Mucosa of descending colon (tissue), 3 donors: Measurements from ENCODE around the gene ITFG2. TPM values are rescaled to one million over a fixed set of nuclear protein-coding genes. Genes with fewer than 3 reads are reported as not detected.

Experiments used
- ATAC-seq: fragments of 200-7000 bp; cut with Tn5 transposase; one replicate; pipeline ENCODE4 v1.9.1; 2020; ENCODE audit warnings: mild to moderate bottlenecking, moderate library complexity
- DNase-seq, 3 donors: peaks; one replicate each; pipeline ENCODE4 v3.0.0-alpha.2; 2020
- H3K36me3 ChIP-seq: fragments of 200-600 bp; one replicate; pipeline ENCODE4 v1.8.0; 2021; ENCODE audit warnings: low read depth, mild to moderate bottlenecking
- H3K4me1 ChIP-seq: fragments of 200-600 bp; one replicate; pipeline ENCODE4 v1.8.0; 2021; ENCODE audit warnings: low read depth, mild to moderate bottlenecking
- H3K4me3 ChIP-seq: fragments of 200-600 bp; one replicate; pipeline ENCODE4 v1.8.0; 2021; ENCODE audit warnings: mild to moderate bottlenecking
- H3K9me3 ChIP-seq: fragments of 200-600 bp; one replicate; pipeline ENCODE4 v1.8.0; 2021; ENCODE audit warnings: mild to moderate bottlenecking
- CTCF ChIP-seq: fragments of 200-600 bp; IDR thresholded peaks from one replicate; pipeline ENCODE4 v1.8.0; 2022; ENCODE audit warnings: antibody characterized with exemption, mild to moderate bottlenecking
- intact Hi-C, 2 donors: fragments of 100-400 bp; cut with DNase I in 1 of 2; cut with micrococcal nuclease in 1 of 2; formaldehyde crosslinking; loops; one replicate each; pipeline versions ENCODE4 v1.11.0 to v1.11.1; 2022; cut with DNase I, micrococcal nuclease
- long read RNA-seq, 2 donors: library from polyadenylated mRNA; unstranded; transcript quantifications; one replicate each; pipeline ENCODE4 v2.0.0, GENCODE V29; 2019 to 2021
- total RNA-seq, 3 donors: library from RNA; stranded (reverse); fragmentation: NEBNext Ultra II Directional in 2 of 3; extraction: Animal tissue kit (Norgen Biotek cat#: 25700) in 2 of 3; gene quantifications; one replicate each; pipeline versions ENCODE4 v1.2.1 to v1.2.4, GENCODE V29; 2021 to 2023
- donor health status: DM: no; HTN: no; CAD: no; lungs with moderate emphysema.
- donor health status: DM: no; HTN: no; CAD: no.
- donor health status: DM: no; HTN: yes; CAD: no.

Gene ITFG2
- total RNA-seq = 10 to 100 TPM; 37.9 to 55.4 (median 38.0) TPM
- long read RNA-seq, donor 1, transcript ITFG2-201 (12 exons, 2,361 nt) = major isoform, 27 of 59 reads
- long read RNA-seq, donor 1, transcript ITFG2-211 (4 exons, 587 nt) = minor isoform, 6 of 59 reads
- long read RNA-seq, donor 1, partial matches to known transcripts = 6 of 59 reads
- long read RNA-seq, donor 1, other reads (novel, unspliced or antisense) = 19 of 59 reads
- long read RNA-seq, donor 2, transcript ITFG2-211 (4 exons, 587 nt) = minor isoform, 6 of 29 reads
- long read RNA-seq, donor 2, transcript ITFG2-201 (12 exons, 2,361 nt) = major isoform, 12 of 29 reads
- long read RNA-seq, donor 2, partial matches to known transcripts = 3 of 29 reads
- long read RNA-seq, donor 2, other reads (novel, unspliced or antisense) = 7 of 29 reads

DNA sequence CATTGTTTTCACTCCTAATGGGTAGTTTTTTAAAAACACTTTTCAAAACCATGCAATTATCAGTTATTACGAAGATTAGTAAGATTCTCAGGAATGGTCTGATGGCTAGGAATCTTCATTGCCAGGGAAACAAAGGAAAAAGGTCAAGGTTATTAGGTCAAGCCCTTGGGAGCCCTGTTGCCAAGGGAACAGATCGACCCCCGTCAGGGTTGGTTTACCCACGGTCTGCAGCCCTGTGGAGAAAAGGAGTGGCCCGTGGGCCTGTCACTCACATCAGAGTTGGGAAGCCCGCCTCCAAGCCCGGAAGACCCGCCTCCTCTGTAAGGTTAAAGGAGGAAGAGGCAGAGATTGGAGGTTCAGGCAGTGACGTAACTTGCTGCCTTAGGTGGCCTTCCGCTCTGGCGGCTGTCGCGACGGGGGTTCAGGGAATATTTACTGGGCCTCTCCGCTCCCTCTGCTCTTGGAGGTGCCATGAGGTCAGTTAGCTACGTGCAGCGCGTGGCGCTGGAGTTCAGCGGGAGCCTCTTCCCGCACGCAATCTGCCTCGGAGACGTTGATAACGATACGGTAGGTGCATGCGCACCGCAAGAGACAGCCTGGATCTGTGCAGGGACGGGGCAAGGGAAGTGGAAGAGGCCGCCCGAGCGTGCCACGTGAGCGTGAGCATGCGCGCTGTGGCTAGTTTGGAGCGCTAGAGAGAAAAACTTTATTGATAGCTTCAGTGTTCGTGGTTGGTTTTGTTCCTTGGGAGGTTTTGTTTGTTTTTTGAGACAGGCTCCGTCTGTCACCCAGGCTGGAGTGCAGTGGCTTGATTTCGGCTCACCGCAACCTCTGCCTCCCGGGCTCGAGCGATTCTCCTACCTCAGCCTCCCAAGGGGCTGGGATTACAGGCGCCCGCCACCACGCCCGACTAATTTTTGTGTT lies at the start of gene ITFG2:
TSS of gene ITFG2 (plus strand) at position 379 of the 924 bp plus-strand sequence. CDS start at position 472, 93 bp downstream.
- no peak for TF ChIP-seq CTCF
- H3K9me3 ChIP-seq = no peaks in the 10 kb centered on the region
- peak; percentile 98 for ATAC-seq
- peaks cover 16% of the 10 kb centered on the region for H3K4me1 ChIP-seq
- DNase-seq = peak; percentile 97 to 99 (median 99)
- intact Hi-C loops = no loop called here
- H3K4me3 ChIP-seq = peak within 1 kb of the TSS; percentile 40
- no peaks in the 10 kb centered on the region for H3K36me3 ChIP-seq

DNA sequence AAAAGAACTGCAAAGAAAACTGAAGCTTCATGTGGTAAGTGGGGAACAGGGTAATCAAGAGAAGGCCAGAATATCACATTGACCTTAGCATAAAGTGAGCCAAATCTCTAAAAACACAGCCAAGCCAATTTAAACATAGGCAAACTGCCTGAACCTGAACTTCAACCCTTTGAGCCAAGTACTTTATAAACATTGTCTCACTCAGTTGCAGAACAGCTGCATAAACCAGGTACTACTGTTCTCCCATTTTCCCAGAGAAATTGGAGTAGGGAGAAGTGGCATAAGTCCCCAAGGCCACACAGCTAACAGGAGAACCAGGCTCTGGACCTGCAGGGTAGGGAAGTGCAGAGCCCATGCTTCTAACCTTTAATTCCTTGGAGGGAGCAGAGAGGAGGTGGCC lies 48.1 kb upstream of the ITFG2 start:
- Histone ChIP-seq H3K4me1 (peaks cover 9% of the 10 kb centered on the region), H3K4me3 (no peak overlapping the region), H3K36me3 (no peaks in the 10 kb centered on the region), H3K9me3 (no peaks in the 10 kb centered on the region)
- peak in 1 of 3 donors; percentile 44 for DNase-seq
- intact Hi-C loops = no loop called here
- ATAC-seq = peak; percentile 80
- no peak for TF ChIP-seq CTCF

DNA sequence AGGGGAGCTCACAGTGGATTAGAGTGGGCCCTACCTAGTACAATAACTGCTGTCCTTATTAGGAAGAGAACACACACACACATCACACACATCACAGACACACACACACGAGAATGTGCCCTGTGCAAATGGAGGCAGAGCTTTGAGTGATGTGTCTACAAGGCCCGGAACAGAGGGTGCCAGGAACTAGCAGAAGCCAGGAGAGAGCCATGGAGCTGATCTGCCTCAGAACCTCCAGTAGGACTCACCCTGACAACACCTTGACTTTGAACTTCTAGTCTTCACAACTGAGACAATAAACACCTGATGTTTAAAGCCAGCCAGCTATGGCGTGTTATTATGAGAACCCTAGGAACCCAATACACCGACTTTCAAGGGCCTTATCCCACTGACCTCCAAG lies 47.4 kb upstream of the ITFG2 start:
- no peak for TF ChIP-seq CTCF
- no peak for DNase-seq
- ATAC-seq = peak; percentile 34
- Histone ChIP-seq H3K9me3 (no peaks in the 10 kb centered on the region), H3K36me3 (no peaks in the 10 kb centered on the region), H3K4me1 (peaks cover 14% of the 10 kb centered on the region), H3K4me3 (no peak overlapping the region)
- intact Hi-C loops = no loop called here

GRCh38 chr12:2765608-2766007 lies 46.9 kb upstream of the ITFG2 start:
- H3K4me3 ChIP-seq = no peak overlapping the region
- TF ChIP-seq CTCF = no peak
- no peaks in the 10 kb centered on the region for H3K9me3 ChIP-seq
- intact Hi-C loops = no loop called here
- peaks cover 19% of the 10 kb centered on the region for H3K4me1 ChIP-seq
- no peaks in the 10 kb centered on the region for H3K36me3 ChIP-seq
- ATAC-seq = no peak
- DNase-seq = no peak

- Histone ChIP-seq H3K9me3 (no peaks in the 10 kb centered on the region), H3K4me1 (peaks cover 19% of the 10 kb centered on the region), H3K36me3 (no peaks in the 10 kb centered on the region), H3K4me3 (no peak overlapping the region)
- no peak for DNase-seq
- intact Hi-C loops = no loop called here
- ATAC-seq = no peak
- no peak for TF ChIP-seq CTCF
Measured at GRCh38 chr12:2768224-2768961, 44.1 kb upstream of the ITFG2 start.
